Neural progenitor cell (in vitro differentiated cells): Measurements from ENCODE around the gene LRRN3. TPM values are rescaled to one million over a fixed set of nuclear protein-coding genes. Genes with fewer than 3 reads are reported as not detected.
A peak's percentile ranks its signal among the peaks of the same experiment; 100 is the strongest.

Source experiments
- DNase-seq: peaks from one replicate; pipeline ENCODE4 v3.0.0-alpha.2; 2016; ENCODE audit warnings: low spot score
- H2AFZ ChIP-seq: fragments of 200-600 bp; sonication (generic); replicated peaks from 2 replicates; pipeline ENCODE4 v1.6.1; 2016; ENCODE audit warnings: antibody characterized with exemption
- H3F3A ChIP-seq: fragments of 200-600 bp; sonication (generic); 2 replicates; pipeline ENCODE4 v1.6.1; 2016; ENCODE audit warnings: antibody characterized with exemption, low read depth
- H3K27ac ChIP-seq: fragments of 200-600 bp; sonication (generic); 2 replicates; pipeline ENCODE4 v1.5.1; 2016; ENCODE audit warnings: mild to moderate bottlenecking
- H3K27me3 ChIP-seq: fragments of 200-600 bp; sonication (generic); 2 replicates; pipeline ENCODE4 v1.6.1; 2016; ENCODE audit warnings: mild to moderate bottlenecking, moderate library complexity
- H3K36me3 ChIP-seq: fragments of 200-600 bp; sonication (generic); 2 replicates; pipeline ENCODE4 v1.5.1; 2016
- H3K4me1 ChIP-seq: fragments of 200-600 bp; sonication (generic); 2 replicates; pipeline ENCODE4 v1.6.1; 2016; ENCODE audit warnings: mixed run types
- H3K4me2 ChIP-seq: fragments of 200-600 bp; sonication (generic); 2 replicates; pipeline ENCODE4 v1.6.1; 2016
- H3K4me3 ChIP-seq: fragments of 200-600 bp; sonication (generic); 2 replicates; pipeline ENCODE4 v1.5.1; 2016
- H3K79me2 ChIP-seq: fragments of 200-600 bp; sonication (generic); 2 replicates; pipeline ENCODE4 v1.6.1; 2016; ENCODE audit warnings: low read depth
- H3K9ac ChIP-seq: fragments of 200-600 bp; sonication (generic); 2 replicates; pipeline ENCODE4 v1.6.1; 2016
- H3K9me3 ChIP-seq: fragments of 200-600 bp; sonication (generic); 2 replicates; pipeline ENCODE4 v1.5.1; 2016; ENCODE audit warnings: low read depth
- H4K20me1 ChIP-seq: fragments of 200-600 bp; sonication (generic); 2 replicates; pipeline ENCODE4 v1.6.1; 2016; ENCODE audit warnings: low read depth
- H3K27ac Mint-ChIP-seq: 3 replicates; pipeline ENCODE4 v1.8.0; 2021; ENCODE audit warnings: mixed read lengths
- H3K27me3 Mint-ChIP-seq: 2 replicates; pipeline ENCODE4 v1.8.0; 2022; ENCODE audit warnings: low read depth, mild to moderate bottlenecking, inconsistent platforms, moderate library complexity, mixed read lengths; ENCODE audit not compliant: insufficient read depth
- H3K36me3 Mint-ChIP-seq: 3 replicates; pipeline ENCODE4 v1.8.0; 2021; ENCODE audit warnings: mixed read lengths
- H3K4me1 Mint-ChIP-seq: 3 replicates; pipeline ENCODE4 v1.8.0; 2021; ENCODE audit warnings: mixed read lengths
- H3K4me3 Mint-ChIP-seq: 3 replicates; pipeline ENCODE4 v1.8.0; 2021; ENCODE audit warnings: mild to moderate bottlenecking, moderate library complexity, mixed read lengths
- H3K9me3 Mint-ChIP-seq: 3 replicates; pipeline ENCODE4 v1.8.0; 2020; ENCODE audit warnings: mixed read lengths
- CTCF ChIP-seq: fragments of 200-600 bp; sonication (generic); IDR thresholded peaks from 2 replicates; pipeline ENCODE4 v1.5.1; 2017; ENCODE audit warnings: antibody characterized with exemption, mild to moderate bottlenecking
- EZH2 ChIP-seq: fragments of 200-600 bp; sonication (generic); IDR thresholded peaks from 2 replicates; pipeline ENCODE4 v1.6.1; 2017; ENCODE audit warnings: antibody characterized with exemption, mild to moderate bottlenecking, moderate library complexity
- EZH2phosphoT487 ChIP-seq: fragments of 200-600 bp; sonication (generic); IDR thresholded peaks from 2 replicates; pipeline ENCODE4 v1.6.1; 2017; ENCODE audit warnings: antibody characterized with exemption
- total RNA-seq: library from RNA; depleted of rRNA; stranded (reverse); fragments of >200 nt; gene quantifications from 2 replicates; pipeline ENCODE4 v1.2.3, GENCODE V29; 2015; ENCODE audit warnings: low replicate concordance

LRRN3 gene
- total RNA-seq: 1.7 and 2.4 TPM in 2 replicates

DNA sequence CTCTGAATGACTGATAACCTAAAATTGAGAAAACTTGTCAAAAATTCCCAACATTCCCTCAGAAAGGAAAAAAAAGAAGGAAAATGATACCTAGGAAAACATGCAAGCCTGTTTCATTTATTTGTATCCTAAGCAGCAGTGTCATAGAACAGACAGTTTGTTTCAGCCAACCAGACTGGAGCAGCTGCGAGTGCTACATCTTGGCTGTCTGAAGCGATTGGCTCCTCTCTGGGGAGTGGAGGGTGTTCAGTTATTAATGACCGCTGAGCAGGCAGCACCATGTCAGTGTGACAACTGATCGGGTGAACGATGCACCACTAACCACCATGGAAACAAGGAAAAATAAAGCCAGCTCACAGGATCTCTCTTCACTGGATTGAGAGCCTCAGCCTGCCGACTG, at the start of gene LRRN3:
LRRN3 (plus strand) TSS at position 282 of the 400 bp plus-strand sequence. CDS start 31,646 bp downstream, outside the sequence.
- H2AFZ ChIP-seq: no peak within 1 kb of the TSS
- Mint-ChIP-seq H3K36me3 (no peaks in the 10 kb centered on the region), H3K27ac (peak within 1 kb of the TSS; percentile 95), H3K27me3 (no peaks in the 10 kb centered on the region), H3K4me3 (peak within 1 kb of the TSS; percentile 87), H3K9me3 (no peaks in the 10 kb centered on the region), H3K4me1 (peaks cover 42% of the 10 kb centered on the region)
- no peaks in the 10 kb centered on the region for H3K27me3 ChIP-seq
- no peaks in the 10 kb centered on the region for H4K20me1 ChIP-seq
- no peak for TF ChIP-seq EZH2
- TF ChIP-seq EZH2phosphoT487: no peak
- no peak for TF ChIP-seq CTCF
- no peak within 1 kb of the TSS for H3K9ac ChIP-seq
- no peaks in the 10 kb centered on the region for H3K79me2 ChIP-seq
- peak; percentile 25 for DNase-seq
- H3K4me1 ChIP-seq: peaks cover 57% of the 10 kb centered on the region
- peak within 1 kb of the TSS; percentile 28 for H3K4me3 ChIP-seq
- H3K36me3 ChIP-seq: no peaks in the 10 kb centered on the region
- no peak within 1 kb of the TSS for H3K27ac ChIP-seq
- no peaks in the 10 kb centered on the region for H3K9me3 ChIP-seq
- H3F3A ChIP-seq: peaks cover 11% of the 10 kb centered on the region
- H3K4me2 ChIP-seq: peak within 1 kb of the TSS; percentile 80

DNA sequence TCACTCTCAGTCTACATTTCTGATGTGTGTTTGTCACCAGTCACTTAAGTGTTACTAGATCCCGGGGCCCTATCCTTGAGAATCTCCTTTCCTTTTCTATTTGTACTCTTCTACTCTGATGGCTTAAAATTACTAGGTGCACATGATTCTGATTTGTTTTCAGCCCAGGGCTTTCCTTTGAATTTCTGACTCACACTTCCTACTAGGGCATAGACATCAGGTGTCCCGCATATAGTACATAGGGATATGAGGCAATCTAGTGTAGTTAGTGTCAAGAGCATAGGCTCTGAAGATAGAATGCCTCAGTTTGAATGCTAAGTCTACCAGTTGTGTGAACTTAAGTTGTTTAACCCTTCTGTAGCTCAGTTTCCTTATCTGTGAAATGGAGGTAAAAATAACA, 49.4 kb upstream of the LRRN3 start:
- no peaks in the 10 kb centered on the region for H3K36me3 Mint-ChIP-seq
- Histone ChIP-seq H3K27ac (no peak overlapping the region), H3K4me3 (no peak overlapping the region)

DNA sequence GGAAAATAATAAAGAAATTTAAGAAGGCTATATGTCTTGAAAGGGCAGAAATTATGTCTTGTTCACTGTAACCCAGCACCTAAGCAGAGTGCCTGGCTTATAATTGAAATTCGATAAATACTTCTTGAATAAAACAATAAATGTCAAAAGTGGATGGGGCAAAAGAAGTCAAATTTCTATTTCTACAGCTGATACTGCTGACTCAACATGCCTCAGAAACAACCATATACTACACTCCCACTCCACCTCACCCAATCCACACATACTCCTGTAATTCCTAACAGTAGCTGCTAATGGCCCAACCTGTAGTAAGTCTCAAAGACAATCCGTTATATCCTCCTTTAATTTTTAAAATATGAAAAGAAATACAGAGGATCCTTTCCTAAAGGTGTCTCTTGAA, 48.1 kb upstream of the LRRN3 start:
- H3K27me3 Mint-ChIP-seq: peaks cover 2% of the 10 kb centered on the region
- H3K36me3 Mint-ChIP-seq: no peaks in the 10 kb centered on the region

More for the DNA sequence above, 49.4 kb upstream of the LRRN3 start:
- Mint-ChIP-seq H3K9me3 (no peaks in the 10 kb centered on the region), H3K4me1 (peaks cover 4% of the 10 kb centered on the region), H3K27ac (no peak overlapping the region), H3K27me3 (peaks cover 2% of the 10 kb centered on the region), H3K4me3 (no peak overlapping the region)
- no peak for DNase-seq
- no peaks in the 10 kb centered on the region for H3K36me3 ChIP-seq
- no peaks in the 10 kb centered on the region for H3K79me2 ChIP-seq
- no peak overlapping the region for H3K4me2 ChIP-seq
- no peaks in the 10 kb centered on the region for H4K20me1 ChIP-seq
- no peak for TF ChIP-seq CTCF
- no peaks in the 10 kb centered on the region for H3F3A ChIP-seq
- no peak overlapping the region for H2AFZ ChIP-seq
- no peak overlapping the region for H3K9ac ChIP-seq
- no peaks in the 10 kb centered on the region for H3K27me3 ChIP-seq
- H3K4me1 ChIP-seq: no peaks in the 10 kb centered on the region
- H3K9me3 ChIP-seq: no peaks in the 10 kb centered on the region

More for the DNA sequence above, 48.1 kb upstream of the LRRN3 start:
- Histone ChIP-seq H3K4me2 (no peak overlapping the region), H3K4me3 (no peak overlapping the region), H3K9me3 (no peaks in the 10 kb centered on the region), H3K27ac (no peak overlapping the region), H3K4me1 (no peaks in the 10 kb centered on the region), H3K9ac (no peak overlapping the region), H4K20me1 (no peaks in the 10 kb centered on the region), H3K36me3 (no peaks in the 10 kb centered on the region), H2AFZ (no peak overlapping the region), H3K79me2 (no peaks in the 10 kb centered on the region), H3K27me3 (no peaks in the 10 kb centered on the region), H3F3A (no peaks in the 10 kb centered on the region)
- Mint-ChIP-seq H3K4me3 (no peak overlapping the region), H3K9me3 (peaks cover 3% of the 10 kb centered on the region), H3K4me1 (peaks cover 4% of the 10 kb centered on the region), H3K27ac (no peak overlapping the region)
- no peak for DNase-seq
- TF ChIP-seq EZH2 (no peak), EZH2phosphoT487 (no peak), CTCF (no peak)
